ENCODE results near the gene PSMD5.

DNA sequence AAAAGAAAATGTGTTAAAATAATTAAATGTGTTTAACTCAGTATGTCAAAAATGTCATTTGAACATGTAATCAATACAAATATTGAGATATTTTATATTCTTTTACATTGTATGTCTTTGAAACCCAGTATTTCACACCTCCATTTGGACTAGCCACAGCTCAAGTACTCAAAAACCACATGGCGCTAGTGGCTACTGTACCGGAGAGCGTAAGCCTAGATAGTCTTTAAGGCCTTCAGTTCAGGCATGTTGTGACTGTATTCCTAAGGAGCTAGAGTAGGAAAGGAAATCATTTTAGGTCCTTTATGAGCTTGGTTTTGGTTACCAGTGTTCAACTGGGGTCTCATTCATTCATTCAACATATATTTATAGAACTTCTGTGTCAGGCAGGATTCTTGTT is 62.4 kb downstream of the PSMD5 start:
- TF ChIP-seq, protein P1, sequence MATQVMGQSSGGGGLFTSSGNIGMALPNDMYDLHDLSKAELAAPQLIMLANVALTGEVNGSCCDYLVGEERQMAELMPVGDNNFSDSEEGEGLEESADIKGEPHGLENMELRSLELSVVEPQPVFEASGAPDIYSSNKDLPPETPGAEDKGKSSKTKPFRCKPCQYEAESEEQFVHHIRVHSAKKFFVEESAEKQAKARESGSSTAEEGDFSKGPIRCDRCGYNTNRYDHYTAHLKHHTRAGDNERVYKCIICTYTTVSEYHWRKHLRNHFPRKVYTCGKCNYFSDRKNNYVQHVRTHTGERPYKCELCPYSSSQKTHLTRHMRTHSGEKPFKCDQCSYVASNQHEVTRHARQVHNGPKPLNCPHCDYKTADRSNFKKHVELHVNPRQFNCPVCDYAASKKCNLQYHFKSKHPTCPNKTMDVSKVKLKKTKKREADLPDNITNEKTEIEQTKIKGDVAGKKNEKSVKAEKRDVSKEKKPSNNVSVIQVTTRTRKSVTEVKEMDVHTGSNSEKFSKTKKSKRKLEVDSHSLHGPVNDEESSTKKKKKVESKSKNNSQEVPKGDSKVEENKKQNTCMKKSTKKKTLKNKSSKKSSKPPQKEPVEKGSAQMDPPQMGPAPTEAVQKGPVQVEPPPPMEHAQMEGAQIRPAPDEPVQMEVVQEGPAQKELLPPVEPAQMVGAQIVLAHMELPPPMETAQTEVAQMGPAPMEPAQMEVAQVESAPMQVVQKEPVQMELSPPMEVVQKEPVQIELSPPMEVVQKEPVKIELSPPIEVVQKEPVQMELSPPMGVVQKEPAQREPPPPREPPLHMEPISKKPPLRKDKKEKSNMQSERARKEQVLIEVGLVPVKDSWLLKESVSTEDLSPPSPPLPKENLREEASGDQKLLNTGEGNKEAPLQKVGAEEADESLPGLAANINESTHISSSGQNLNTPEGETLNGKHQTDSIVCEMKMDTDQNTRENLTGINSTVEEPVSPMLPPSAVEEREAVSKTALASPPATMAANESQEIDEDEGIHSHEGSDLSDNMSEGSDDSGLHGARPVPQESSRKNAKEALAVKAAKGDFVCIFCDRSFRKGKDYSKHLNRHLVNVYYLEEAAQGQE (IDR thresholded peaks at IDR 0.05; ENCODE audit: borderline replicate concordance): no peak
- TF ChIP-seq, protein P2, sequence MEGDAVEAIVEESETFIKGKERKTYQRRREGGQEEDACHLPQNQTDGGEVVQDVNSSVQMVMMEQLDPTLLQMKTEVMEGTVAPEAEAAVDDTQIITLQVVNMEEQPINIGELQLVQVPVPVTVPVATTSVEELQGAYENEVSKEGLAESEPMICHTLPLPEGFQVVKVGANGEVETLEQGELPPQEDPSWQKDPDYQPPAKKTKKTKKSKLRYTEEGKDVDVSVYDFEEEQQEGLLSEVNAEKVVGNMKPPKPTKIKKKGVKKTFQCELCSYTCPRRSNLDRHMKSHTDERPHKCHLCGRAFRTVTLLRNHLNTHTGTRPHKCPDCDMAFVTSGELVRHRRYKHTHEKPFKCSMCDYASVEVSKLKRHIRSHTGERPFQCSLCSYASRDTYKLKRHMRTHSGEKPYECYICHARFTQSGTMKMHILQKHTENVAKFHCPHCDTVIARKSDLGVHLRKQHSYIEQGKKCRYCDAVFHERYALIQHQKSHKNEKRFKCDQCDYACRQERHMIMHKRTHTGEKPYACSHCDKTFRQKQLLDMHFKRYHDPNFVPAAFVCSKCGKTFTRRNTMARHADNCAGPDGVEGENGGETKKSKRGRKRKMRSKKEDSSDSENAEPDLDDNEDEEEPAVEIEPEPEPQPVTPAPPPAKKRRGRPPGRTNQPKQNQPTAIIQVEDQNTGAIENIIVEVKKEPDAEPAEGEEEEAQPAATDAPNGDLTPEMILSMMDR (IDR thresholded peaks at IDR 0.05; ENCODE audit: poor library complexity, severe bottlenecking): no peak
- TF ChIP-seq RAD21 (conservative IDR thresholded peaks at IDR 0.05) (no peak), EZH2 (IDR thresholded peaks at IDR 0.05; ENCODE audit: borderline replicate concordance, insufficient read depth, low read length, poor library complexity, severe bottlenecking) (no peak), MXI1 (conservative IDR thresholded peaks at IDR 0.05; ENCODE audit: poor library complexity, severe bottlenecking) (no peak)
